Choroid plexus epithelial cell (primary cell): ENCODE data around the gene LRFN2.

ENCODE experiments used
- DNase-seq: peaks from one replicate; pipeline ENCODE4 v3.0.0-alpha.2; 2010; ENCODE audit warnings: low read depth
- H3K4me3 ChIP-seq: 2 replicates; pipeline ENCODE4 v1.5.1; 2011; ENCODE audit warnings: low read depth, mild to moderate bottlenecking, control low read depth, low read length, moderate library complexity
- TF ChIP-seq, protein P1 (sequence below): conservative IDR thresholded peaks from 2 replicates; pipeline ENCODE4 v1.5.1; 2011; ENCODE audit warnings: low read depth, mild to moderate bottlenecking, control low read depth, inconsistent platforms, low read length, moderate library complexity

The LRFN2 gene

DNA sequence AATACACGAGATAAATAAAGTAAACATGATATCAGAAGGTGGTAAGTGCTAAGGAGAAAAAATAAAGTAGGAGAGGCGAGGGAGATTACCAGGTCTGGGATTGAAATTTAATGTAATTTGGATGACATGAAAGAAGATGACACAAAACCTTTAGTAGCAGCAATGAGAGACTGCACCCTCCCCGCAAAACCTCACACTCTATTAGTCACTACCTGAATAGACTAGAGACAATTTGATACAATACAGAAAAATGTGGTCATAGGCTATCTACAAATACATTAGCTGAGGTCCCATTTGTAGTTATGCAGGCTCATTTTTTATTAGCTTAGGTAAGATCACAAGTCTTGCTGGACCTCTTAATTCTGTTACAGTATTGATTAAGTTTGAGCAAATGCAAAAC is 125.5 kb downstream of the LRFN2 start:
- DNase-seq = no peak
- H3K4me3 ChIP-seq = no peak overlapping the region
- TF ChIP-seq, protein P1, sequence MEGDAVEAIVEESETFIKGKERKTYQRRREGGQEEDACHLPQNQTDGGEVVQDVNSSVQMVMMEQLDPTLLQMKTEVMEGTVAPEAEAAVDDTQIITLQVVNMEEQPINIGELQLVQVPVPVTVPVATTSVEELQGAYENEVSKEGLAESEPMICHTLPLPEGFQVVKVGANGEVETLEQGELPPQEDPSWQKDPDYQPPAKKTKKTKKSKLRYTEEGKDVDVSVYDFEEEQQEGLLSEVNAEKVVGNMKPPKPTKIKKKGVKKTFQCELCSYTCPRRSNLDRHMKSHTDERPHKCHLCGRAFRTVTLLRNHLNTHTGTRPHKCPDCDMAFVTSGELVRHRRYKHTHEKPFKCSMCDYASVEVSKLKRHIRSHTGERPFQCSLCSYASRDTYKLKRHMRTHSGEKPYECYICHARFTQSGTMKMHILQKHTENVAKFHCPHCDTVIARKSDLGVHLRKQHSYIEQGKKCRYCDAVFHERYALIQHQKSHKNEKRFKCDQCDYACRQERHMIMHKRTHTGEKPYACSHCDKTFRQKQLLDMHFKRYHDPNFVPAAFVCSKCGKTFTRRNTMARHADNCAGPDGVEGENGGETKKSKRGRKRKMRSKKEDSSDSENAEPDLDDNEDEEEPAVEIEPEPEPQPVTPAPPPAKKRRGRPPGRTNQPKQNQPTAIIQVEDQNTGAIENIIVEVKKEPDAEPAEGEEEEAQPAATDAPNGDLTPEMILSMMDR = no peak

DNA sequence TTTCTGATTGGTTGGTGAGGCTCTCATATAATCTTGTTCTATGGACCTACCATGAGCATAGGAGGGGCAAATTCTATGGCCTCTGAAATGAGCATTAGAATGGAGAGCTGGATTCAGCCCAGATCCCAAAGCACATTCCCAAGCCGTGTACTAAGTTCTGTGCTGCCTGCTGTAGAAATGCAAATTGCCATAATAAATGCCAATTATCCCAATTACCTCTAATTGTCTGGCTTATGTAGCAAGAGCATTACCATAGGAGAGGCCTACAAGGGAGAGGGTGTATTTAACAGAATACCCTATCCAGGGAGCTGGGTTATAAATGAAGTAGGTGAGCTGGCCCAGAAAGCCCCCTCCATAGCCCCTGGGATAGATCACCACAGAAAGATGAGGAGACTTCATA is 126.8 kb downstream of the LRFN2 start:
- no peak overlapping the region for H3K4me3 ChIP-seq
- no peak for DNase-seq
- TF ChIP-seq, protein P1 = no peak

DNA sequence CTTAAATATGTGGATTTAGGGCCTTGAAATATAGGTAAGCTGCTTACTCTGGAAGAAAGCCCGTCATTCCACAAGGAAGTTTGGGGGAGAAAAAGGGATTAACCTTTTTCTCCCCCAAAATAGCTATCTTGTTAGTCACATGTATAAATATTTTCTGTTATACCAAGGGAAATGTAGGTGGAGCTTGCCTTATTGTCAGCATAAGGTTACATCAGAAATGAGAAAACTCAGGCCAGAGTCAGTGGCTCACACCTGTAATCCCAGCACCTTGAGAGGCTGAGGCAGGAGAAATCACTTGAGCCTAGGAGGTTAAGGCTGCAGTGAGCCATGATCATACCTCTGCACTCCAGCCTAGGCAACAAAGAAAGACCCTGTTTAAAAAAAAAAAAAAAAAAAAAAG is 129.9 kb downstream of the LRFN2 start:
- no peak overlapping the region for H3K4me3 ChIP-seq
- TF ChIP-seq, protein P1 = no peak
- no peak for DNase-seq

DNA sequence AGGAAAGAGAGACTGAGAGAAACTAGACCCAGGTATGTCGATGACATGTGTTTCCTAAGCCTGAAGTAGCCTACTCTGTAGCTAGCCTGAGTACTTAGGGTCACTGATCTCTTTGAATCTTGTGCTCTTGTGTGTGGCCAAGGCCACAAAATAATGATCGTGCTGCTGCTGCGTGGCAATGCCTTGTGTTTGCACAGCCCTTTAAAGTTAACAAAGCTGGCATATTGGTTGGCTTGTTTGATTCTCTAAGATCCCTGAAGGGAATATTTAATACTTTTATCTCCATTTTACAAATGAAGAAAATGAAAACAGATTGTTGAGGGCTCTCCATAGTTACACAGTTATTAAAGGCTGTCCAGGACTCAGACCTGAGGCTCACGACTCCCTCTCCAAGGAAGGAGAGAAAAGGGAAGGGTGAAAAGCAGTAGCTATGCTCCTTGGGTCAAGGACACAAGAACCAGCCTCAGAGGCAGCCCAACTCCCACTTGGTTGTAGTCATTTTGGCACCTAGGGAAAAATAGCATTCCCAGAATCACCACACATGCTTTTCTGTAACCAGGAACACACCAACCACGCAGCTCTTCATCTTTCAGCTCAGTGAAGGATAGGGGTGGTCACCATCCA is 130.7 kb downstream of the LRFN2 start:
- DNase-seq = no peak
- TF ChIP-seq, protein P1 = no peak
- no peak overlapping the region for H3K4me3 ChIP-seq

DNA sequence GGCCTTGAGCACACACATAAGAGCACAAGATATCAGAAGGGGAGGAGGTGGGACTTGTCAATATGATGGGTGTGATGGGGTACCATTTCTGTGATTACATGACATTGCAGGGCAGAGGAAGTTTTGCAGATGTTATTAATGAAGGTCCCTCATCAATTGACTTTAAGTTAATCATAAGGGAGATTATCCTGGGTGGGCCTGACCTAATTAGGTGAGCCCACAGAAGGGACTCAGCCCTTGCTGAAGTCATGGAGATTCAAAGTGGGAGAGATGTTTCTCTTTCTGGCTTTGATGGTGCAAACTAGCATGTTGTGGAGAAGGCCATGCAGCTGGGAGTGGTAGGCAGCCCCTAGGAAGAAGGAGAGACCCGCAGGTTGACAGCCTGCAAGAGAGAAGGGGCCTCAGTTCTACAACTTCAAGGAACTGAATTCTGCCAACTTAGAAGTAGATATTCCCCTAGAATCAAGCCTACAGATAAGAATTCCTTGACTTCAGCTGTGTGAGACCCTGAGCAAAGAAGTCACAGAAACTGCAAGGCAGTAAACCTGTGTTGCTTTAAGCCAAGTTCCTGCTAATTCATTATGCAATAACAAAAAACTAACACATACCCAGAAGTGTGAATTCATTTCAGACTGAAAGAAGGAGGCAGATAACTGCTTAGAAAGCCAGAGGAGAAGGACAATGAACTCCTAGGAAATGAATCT is 131.3 kb downstream of the LRFN2 start:
- H3K4me3 ChIP-seq = no peak overlapping the region
- DNase-seq = no peak
- TF ChIP-seq, protein P1 = no peak

DNA sequence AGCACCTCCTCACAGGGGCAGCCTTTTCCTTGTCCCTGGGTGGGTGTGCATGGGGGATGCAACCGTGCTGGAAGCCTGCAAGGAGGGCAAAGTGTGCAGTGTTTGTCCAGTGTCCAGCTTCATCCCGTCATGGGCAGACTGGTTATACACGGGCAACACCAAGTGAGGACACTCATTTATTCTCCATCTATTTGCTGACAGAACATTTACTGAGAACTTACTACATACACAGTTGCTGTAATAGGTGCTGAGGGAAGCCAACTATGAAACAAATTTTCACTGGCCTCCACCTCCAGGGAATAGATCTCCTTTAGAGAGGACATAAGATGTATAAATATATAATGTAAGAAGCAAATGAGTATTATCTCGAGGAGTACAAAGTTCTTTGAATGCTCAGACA is 136.7 kb downstream of the LRFN2 start:
- TF ChIP-seq, protein P1 = no peak

DNA sequence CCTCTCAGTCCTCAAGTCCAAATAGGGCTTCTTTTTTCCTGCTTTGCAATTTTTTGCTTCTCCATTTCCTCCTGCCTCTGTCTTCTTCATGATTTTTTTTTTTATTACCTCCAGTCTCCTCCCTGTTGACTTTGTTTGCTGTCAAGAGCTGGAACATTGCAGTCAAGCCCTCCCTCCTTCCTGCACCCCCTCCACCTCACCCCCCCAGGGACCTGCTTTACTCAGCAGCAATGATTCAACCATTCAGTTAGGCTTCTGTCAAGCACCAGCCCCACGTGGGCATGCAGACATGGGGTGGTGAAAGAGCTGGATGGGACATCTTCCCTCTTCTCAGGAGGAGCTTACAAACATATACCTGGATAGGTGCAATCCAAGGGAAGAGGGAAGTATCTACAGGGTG is 142.4 kb downstream of the LRFN2 start:
- H3K4me3 ChIP-seq = no peak overlapping the region
- TF ChIP-seq, protein P1 = no peak
- no peak for DNase-seq

More for the DNA sequence above, 136.7 kb downstream of the LRFN2 start:
- DNase-seq = no peak
- H3K4me3 ChIP-seq = no peak overlapping the region
